Adrenal gland (tissue), 5 donors: ENCODE results near the gene C1QTNF4.

Experiments used
- CTCF ChIP-seq, 6 experiments: fragments of 450-650 bp in 4 of 6; fragments of 200-600 bp in 2 of 6; sonication (generic) in 1 of 6; IDR thresholded peaks; 1 replicate in 5 of 6; 2 replicates in 1 of 6; pipeline versions ENCODE4 v1.5.1 to v1.8.0; 2016 to 2021; ENCODE audit warnings: antibody characterized with exemption in 6 of 6, mild to moderate bottlenecking in 2 of 6, moderate library complexity in 1 of 6
- POLR2A ChIP-seq, 2 donors: fragments of 450-650 bp; IDR thresholded peaks; one replicate each; pipeline ENCODE4 v1.6.1; 2017; ENCODE audit warnings: antibody characterized with exemption in 2 of 2, mild to moderate bottlenecking in 2 of 2, moderate library complexity in 1 of 2
- donor health status: DM: no; HTN: no; CAD: no.

DNA sequence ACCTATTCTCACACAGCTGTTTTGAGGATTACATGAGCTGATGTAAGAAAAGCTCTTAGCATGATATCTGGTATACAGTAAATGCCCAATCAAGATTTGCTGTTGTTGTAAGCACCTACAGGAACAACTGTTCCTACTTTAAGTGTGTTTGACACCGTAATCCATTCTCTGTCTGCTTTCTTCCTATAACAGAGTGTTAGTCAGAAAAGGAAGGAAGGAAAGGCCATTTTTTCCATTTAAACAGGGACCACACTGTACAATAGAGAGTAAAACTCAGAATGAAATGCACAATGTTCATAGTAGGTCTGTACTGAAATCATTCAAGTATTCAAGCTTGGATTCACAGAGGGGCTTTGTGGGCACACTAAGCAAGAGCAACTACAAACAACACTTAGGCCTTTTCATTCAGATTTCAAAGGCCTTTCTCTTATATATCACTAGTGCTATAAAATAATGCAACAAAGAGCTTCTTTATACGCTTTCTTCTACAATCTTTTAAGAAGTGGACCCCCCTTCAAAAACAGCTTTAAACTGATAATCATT lies 26.7 kb upstream of the C1QTNF4 start:
- no peak for TF ChIP-seq CTCF (IDR thresholded peaks at IDR 0.05)
- TF ChIP-seq POLR2A (IDR thresholded peaks at IDR 0.05), result no peak
